GM15510 (cell line): ENCODE results near the gene REEP1.

Experiments
- POLR2A ChIP-seq: IDR thresholded peaks from 3 replicates; pipeline ENCODE4 v1.6.1; 2011; ENCODE audit warnings: borderline replicate concordance; ENCODE audit not compliant: insufficient read length; ENCODE audit errors: extremely low read depth

The REEP1 gene

GRCh38 chr2:86195808-86196387 lies 141.5 kb downstream of the REEP1 start:
- TF ChIP-seq POLR2A, result no peak

- peak; percentile 91 for TF ChIP-seq POLR2A
Measured at GRCh38 chr2:86195055-86195807, 142.2 kb downstream of the REEP1 start, which contains the start of gene IMMT. IMMT (minus strand) TSS chr2:86195462; CDS start chr2:86195382, 80 bp downstream.

GRCh38 chr2:86194751-86195054 lies 142.7 kb downstream of the REEP1 start:
- TF ChIP-seq POLR2A, result no peak

- TF ChIP-seq POLR2A, result no peak
Measured at GRCh38 chr2:86193901-86194567, 143.4 kb downstream of the REEP1 start.

DNA sequence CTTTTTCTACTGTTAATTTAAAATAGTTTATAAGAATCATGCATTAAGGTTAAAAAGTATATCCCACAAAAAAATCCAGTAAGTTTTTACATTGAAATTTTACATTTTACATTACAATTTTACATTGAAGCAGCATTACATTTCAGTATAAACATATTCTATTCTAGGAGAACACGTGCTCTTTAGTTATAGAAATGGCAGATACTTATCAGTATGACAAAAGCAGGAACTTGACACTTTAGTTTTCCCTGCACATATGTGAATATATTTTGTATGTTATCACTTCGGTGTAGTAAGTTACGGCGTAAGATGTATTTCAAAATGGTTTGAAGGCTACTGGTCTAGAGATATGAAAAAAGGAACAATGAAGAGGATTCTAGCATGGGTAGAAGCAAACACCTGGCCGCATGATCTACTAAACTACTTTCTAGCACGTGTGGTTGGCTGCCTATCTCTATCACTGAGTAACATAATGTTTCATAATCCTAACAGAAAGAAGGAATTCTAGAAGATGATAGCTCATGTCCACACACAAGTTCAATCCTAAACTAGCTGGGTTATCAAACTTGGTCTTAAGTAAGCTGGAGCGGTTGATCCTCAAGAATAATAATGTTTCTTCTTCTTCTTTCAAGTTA lies 147.5 kb downstream of the REEP1 start:
- TF ChIP-seq POLR2A, result no peak

- TF ChIP-seq POLR2A, result no peak
Measured at GRCh38 chr2:86186431-86186830, 151.0 kb downstream of the REEP1 start.

- no peak for TF ChIP-seq POLR2A
Measured at GRCh38 chr2:86185517-86186212, 151.8 kb downstream of the REEP1 start.

- no peak for TF ChIP-seq POLR2A
Measured at GRCh38 chr2:86176597-86176996, 160.8 kb downstream of the REEP1 start.

DNA sequence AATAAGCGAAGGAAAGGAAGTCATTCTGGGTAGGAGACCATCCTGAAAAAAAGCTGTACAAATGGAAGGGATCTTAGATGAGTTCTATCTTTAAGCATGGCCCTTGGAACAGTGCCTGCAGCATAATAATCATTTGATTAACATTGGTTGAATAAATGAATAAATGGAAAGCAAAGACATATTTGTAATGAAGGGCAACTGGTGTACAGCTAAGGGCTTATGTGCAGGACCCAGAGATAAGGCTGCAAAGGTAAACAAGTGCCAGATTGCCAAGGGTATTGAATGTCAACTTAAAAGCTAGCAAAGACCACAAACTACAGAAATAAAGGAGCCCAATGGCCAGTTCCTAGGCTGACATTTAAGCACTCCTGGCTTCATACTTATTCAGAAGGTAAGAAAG lies 161.6 kb downstream of the REEP1 start:
- no peak for TF ChIP-seq POLR2A

- no peak for TF ChIP-seq POLR2A
Measured at GRCh38 chr2:86174445-86174844, 163.0 kb downstream of the REEP1 start.

DNA sequence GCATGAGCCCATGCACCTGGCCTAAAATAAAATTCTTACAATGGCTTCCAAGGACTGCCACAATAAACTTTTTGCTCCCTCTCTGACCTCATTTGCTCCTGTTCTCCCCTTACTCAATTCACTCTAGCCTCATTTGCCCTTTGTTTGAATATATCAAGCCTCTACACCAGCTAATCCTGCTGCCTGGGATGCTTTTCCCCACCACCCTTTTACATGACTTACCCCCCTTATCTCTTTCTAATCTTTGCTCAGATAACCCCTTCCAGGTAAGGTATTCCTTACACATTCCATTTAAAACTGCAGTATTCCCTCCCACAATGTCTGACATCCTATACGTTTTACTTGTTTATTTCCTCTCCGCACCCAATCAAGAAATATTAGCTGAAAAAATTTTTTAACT lies 164.8 kb downstream of the REEP1 start:
- no peak for TF ChIP-seq POLR2A

DNA sequence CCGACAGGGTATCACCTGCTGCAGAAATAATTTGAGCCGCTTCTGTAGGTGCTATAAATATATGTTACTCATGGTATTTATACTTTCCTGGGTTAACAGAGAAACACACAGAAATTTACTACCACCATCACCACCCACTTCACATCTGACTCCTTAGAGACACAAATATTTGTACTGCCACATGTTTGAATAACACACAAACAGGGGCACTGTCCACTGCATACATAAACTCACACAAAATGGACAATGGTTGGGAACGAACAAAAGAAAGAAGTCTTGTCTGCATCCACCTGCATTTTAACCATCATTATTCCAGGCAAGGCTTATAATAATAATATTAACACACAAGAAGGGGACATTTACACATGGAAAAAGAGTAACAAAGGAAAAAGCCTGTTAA lies 166.1 kb downstream of the REEP1 start:
- TF ChIP-seq POLR2A, result no peak

DNA sequence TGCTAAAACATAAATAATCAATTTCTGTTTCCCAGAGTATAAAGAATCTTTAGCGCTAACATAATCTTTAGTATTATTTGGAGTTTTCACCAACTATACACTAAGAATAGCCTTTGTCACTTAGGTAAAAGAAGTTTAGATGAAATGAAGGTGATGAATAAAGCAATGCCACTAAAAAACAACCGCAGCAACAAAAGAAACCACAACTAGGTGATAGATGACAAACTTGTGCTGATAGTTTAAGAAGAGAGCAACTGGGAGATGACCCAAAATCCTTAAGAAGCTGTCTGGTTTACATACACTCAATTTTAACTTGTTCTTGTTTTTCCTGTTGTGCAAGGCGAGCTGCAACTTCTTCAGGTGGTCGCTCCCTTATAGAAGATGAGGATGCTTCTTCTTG lies 167.0 kb downstream of the REEP1 start:
- TF ChIP-seq POLR2A, result no peak
